Suprapubic skin (tissue), 4 donors: ENCODE measurements around the gene SLC35G1. TPM values are rescaled to one million over a fixed set of nuclear protein-coding genes. Genes with fewer than 3 reads are reported as not detected.

ENCODE experiments used
- DNase-seq, 2 donors: peaks; one replicate each; pipeline ENCODE4 v3.0.0-alpha.2; 2019; ENCODE audit warnings: low spot score in 2 of 2
- H3K27ac ChIP-seq: fragments of 200-600 bp; sonication (generic); one replicate; pipeline ENCODE4 v1.5.1; 2019
- H3K27me3 ChIP-seq: fragments of 200-600 bp; sonication (generic); one replicate; pipeline ENCODE4 v1.5.1; 2019
- H3K36me3 ChIP-seq: fragments of 200-600 bp; sonication (generic); one replicate; pipeline ENCODE4 v1.5.1; 2019
- H3K4me1 ChIP-seq: fragments of 200-600 bp; sonication (generic); one replicate; pipeline ENCODE4 v1.5.1; 2019
- H3K4me3 ChIP-seq: fragments of 200-600 bp; sonication (generic); one replicate; pipeline ENCODE4 v1.5.1; 2019; ENCODE audit warnings: mild to moderate bottlenecking
- H3K9me3 ChIP-seq: fragments of 200-600 bp; sonication (generic); one replicate; pipeline ENCODE4 v1.5.1; 2019
- CTCF ChIP-seq, 2 donors: fragments of 200-600 bp in 1 of 2; fragments of 450-650 bp in 1 of 2; sonication (generic) in 1 of 2; IDR thresholded peaks; one replicate each; pipeline ENCODE4 v1.5.1; 2016 to 2019; ENCODE audit warnings: antibody characterized with exemption in 2 of 2, mild to moderate bottlenecking in 1 of 2, moderate library complexity in 1 of 2
- EP300 ChIP-seq: sonication (generic); formaldehyde crosslinking; IDR thresholded peaks from one replicate; pipeline ENCODE4 v1.6.1; 2017; ENCODE audit warnings: antibody characterized with exemption
- POLR2A ChIP-seq, 2 donors: fragments of 450-650 bp; IDR thresholded peaks; one replicate each; pipeline ENCODE4 v1.6.1; 2017; ENCODE audit warnings: antibody characterized with exemption in 2 of 2, mild to moderate bottlenecking in 2 of 2, moderate library complexity in 2 of 2
- POLR2AphosphoS5 ChIP-seq, 3 donors: sonication (generic); formaldehyde crosslinking; IDR thresholded peaks; one replicate each; pipeline ENCODE4 v1.6.1; 2017; ENCODE audit warnings: antibody characterized with exemption in 3 of 3
- WGBS: methylation state at CpG from one replicate; pipeline ENCODE4 v1.1.5; 2018; 5-methylcytosine and 5-hydroxymethylcytosine counted together
- total RNA-seq, 4 donors: library from RNA; depleted of rRNA; stranded (reverse); fragments of >200 nt; gene quantifications; one replicate each; pipeline ENCODE4 v1.1.0, GENCODE V29; 2016

The SLC35G1 gene
- total RNA-seq, 4 donors from 2014 or later: 1.4 to 5.1 (median 4.2) TPM

DNA sequence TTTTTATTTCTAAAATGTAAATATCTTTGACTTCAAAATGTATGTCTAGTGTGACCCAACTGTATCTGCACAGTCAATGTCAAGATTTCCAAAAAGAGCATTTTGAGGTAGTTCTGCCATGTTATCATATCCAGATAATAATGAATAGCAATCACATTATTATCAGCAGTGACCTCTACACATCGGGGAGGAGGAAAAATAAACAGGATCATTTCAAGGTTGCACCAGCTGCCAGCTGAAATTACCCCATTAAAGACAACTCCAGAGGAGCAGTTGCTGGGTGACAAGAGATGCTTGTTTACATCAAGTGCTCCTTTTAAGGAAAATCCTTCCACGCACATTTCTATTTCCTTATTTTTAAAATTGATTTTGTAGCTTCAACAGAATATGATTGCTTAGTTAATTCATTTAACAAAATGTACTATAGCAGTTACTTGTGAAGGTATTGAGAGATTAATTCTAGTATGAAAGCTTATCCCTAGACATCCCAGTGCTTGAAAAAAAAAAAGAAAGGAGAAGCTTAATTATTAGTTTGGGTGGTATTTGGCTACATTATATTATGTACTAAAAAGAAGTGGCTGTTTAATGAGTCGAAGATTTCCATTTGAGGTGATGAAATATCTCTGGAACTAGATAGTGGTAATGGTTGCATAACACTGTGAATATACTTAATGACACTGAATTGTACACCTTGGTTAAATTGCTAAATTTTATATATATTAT, 19.3 kb upstream of the SLC35G1 start:
- Histone ChIP-seq H3K27ac (no peak overlapping the region), H3K27me3 (no peaks in the 10 kb centered on the region), H3K4me3 (no peak overlapping the region), H3K9me3 (no peaks in the 10 kb centered on the region), H3K4me1 (peaks cover 8% of the 10 kb centered on the region), H3K36me3 (no peaks in the 10 kb centered on the region)
- no peak for DNase-seq
- TF ChIP-seq CTCF (IDR thresholded peaks at IDR 0.05) (no peak), POLR2A (IDR thresholded peaks at IDR 0.05) (no peak), EP300 (no peak), POLR2AphosphoS5 (IDR thresholded peaks at IDR 0.05) (no peak)
- 59% methylated on average over 3 of the region's 3 CpGs for WGBS

GRCh38 chr10:93875032-93875358, 18.8 kb upstream of the SLC35G1 start:
- H3K27ac ChIP-seq: no peak overlapping the region
- H3K27me3 ChIP-seq: no peaks in the 10 kb centered on the region
- H3K9me3 ChIP-seq: no peaks in the 10 kb centered on the region
- 84% methylated on average over 2 of the region's 2 CpGs for WGBS
- no peaks in the 10 kb centered on the region for H3K36me3 ChIP-seq
- peaks cover 8% of the 10 kb centered on the region for H3K4me1 ChIP-seq
- DNase-seq: no peak
- TF ChIP-seq EP300 (no peak), CTCF (IDR thresholded peaks at IDR 0.05) (no peak), POLR2A (IDR thresholded peaks at IDR 0.05) (no peak), POLR2AphosphoS5 (IDR thresholded peaks at IDR 0.05) (no peak)
- H3K4me3 ChIP-seq: no peak overlapping the region

- Histone ChIP-seq H3K27ac (no peak overlapping the region), H3K4me1 (peaks cover 8% of the 10 kb centered on the region), H3K36me3 (no peaks in the 10 kb centered on the region), H3K27me3 (no peaks in the 10 kb centered on the region), H3K9me3 (no peaks in the 10 kb centered on the region), H3K4me3 (no peak overlapping the region)
- no peak for TF ChIP-seq POLR2AphosphoS5 (IDR thresholded peaks at IDR 0.05)
- TF ChIP-seq POLR2A (IDR thresholded peaks at IDR 0.05): no peak
- TF ChIP-seq CTCF (IDR thresholded peaks at IDR 0.05): no peak
- no peak for TF ChIP-seq EP300
- DNase-seq: no peak
Measured at GRCh38 chr10:93876381-93876780, 17.4 kb upstream of the SLC35G1 start.

DNA sequence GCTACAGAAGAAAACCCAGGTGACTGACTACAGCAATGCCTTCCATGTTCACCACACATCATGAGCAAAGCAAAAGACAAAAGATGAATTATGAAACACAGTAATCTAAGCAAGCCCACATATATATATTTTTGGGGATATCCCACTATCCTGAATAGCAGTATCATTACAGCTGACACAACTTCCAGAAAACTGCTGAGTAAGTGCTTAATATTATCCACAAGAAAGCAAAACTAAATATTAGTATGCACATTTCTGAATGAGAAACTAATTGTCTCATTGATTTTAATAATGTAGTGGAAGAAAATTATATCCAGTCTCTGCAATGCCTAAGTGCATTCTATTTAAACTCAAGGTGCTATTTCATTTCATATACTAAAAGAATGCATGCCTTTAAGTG, 14.5 kb upstream of the SLC35G1 start:
- DNase-seq: no peak
- no peak overlapping the region for H3K4me3 ChIP-seq

More for the DNA sequence above, 14.5 kb upstream of the SLC35G1 start:
- no peak overlapping the region for H3K27ac ChIP-seq
- H3K27me3 ChIP-seq: no peaks in the 10 kb centered on the region
- TF ChIP-seq CTCF (IDR thresholded peaks at IDR 0.05) (no peak), POLR2AphosphoS5 (IDR thresholded peaks at IDR 0.05) (no peak)
- no peaks in the 10 kb centered on the region for H3K9me3 ChIP-seq
- no peaks in the 10 kb centered on the region for H3K36me3 ChIP-seq
- H3K4me1 ChIP-seq: no peaks in the 10 kb centered on the region
